Measurements from ENCODE around the gene TENM3. TPM values are rescaled to one million over a fixed set of nuclear protein-coding genes. Genes with fewer than 3 reads are reported as not detected.

Gene TENM3
- total and polyA plus RNA-seq, 10 of the 15 experiments (the other 5 are each of a cell fraction or from before 2014, with no cell fraction given), result 0.01 to 1.7 (median 0.08) TPM; not detected in 2

- no peaks in the 10 kb centered on the region for H4K20me1 ChIP-seq (ENCODE audit: control insufficient read depth, insufficient read depth)
- no peaks in the 10 kb centered on the region for H3K27me3 ChIP-seq (replicated peaks in 1 of 2; ENCODE audit: control insufficient read depth in 2 of 2, insufficient read depth in 2 of 2, low read length in 1 of 2)
- no peak overlapping the region for H3K27ac ChIP-seq (ENCODE audit: control insufficient read depth, insufficient read depth)
- H3K9ac ChIP-seq (ENCODE audit: control insufficient read depth, insufficient read depth, low read length), result no peak overlapping the region
- ChIA-PET POLR2A (no interaction called here), SMC1A (ENCODE audit: uncharacterized antibody, unreplicated experiment) (interaction anchor here (0.7 to 3.7 kb wide), 2 partner anchors 10 to 73 kb away, joined by 3 to 13 read pairs; no protein-coding TSS in a partner anchor), RAD21 (ENCODE audit: unreplicated experiment) (no interaction called here), CTCF (no interaction called here)
- no peak for FAIRE-seq
- H3K79me2 ChIP-seq (ENCODE audit: control insufficient read depth, insufficient read depth, low read length), result no peaks in the 10 kb centered on the region
- intact Hi-C loops (cut with micrococcal nuclease; ENCODE audit: unreplicated experiment) (no loop called here), in situ Hi-C loops (cut with MboI) (no loop called here)
- TF ChIP-seq BHLHE40 (IDR thresholded peaks at IDR 0.05; ENCODE audit: borderline replicate concordance in 1 of 2, low read depth in 2 of 2, low read length in 1 of 2) (no peak), HSF1 (IDR thresholded peaks at IDR 0.05; ENCODE audit: low read depth, low read length) (no peak), SMC3 (IDR thresholded peaks at IDR 0.05; ENCODE audit: borderline replicate concordance, low read length) (no peak), TARDBP (IDR thresholded peaks at IDR 0.05; ENCODE audit: borderline replicate concordance) (no peak), YBX1 (IDR thresholded peaks at IDR 0.05) (no peak), ZNF274 (IDR thresholded peaks at IDR 0.05; ENCODE audit: insufficient read depth, insufficient read length) (no peak), RAD51 (IDR thresholded peaks at IDR 0.05) (no peak), PKNOX1 (IDR thresholded peaks at IDR 0.05) (no peak), JUNB (IDR thresholded peaks at IDR 0.05) (no peak), HDGF (IDR thresholded peaks at IDR 0.05) (no peak), RAD21 (IDR thresholded peaks at IDR 0.05; ENCODE audit: insufficient read depth, low read depth, low read length) (no peak), BCLAF1 (IDR thresholded peaks at IDR 0.05) (no peak), TCF12 (IDR thresholded peaks at IDR 0.05; ENCODE audit: low read depth, low read length) (no peak), PAX8 (IDR thresholded peaks at IDR 0.05) (no peak), NFYA (IDR thresholded peaks at IDR 0.05; ENCODE audit: borderline replicate concordance, low read depth, low read length) (no peak), NR2C2 (IDR thresholded peaks at IDR 0.05; ENCODE audit: borderline replicate concordance, control insufficient read depth, insufficient read length, low read depth) (no peak), ELK1 (IDR thresholded peaks at IDR 0.05; ENCODE audit: low read depth, low read length) (no peak), STAT1 (conservative IDR thresholded peaks at IDR 0.05) (no peak)
- DNase-seq (ENCODE audit: low read depth, low spot score), result no peak
- H3K36me3 ChIP-seq (ENCODE audit: control insufficient read depth in 2 of 2, insufficient read depth in 2 of 2, low read length in 1 of 2), result no peaks in the 10 kb centered on the region
- H3K4me3 ChIP-seq, result no peak overlapping the region
- H2AFZ ChIP-seq (ENCODE audit: control insufficient read depth, low read depth, low read length), result no peak overlapping the region
- ATAC-seq, result no peak
- no peaks in the 10 kb centered on the region for H3K9me3 ChIP-seq (replicated peaks; ENCODE audit: control insufficient read depth, insufficient read depth, low read length)
- WGBS (ENCODE audit: insufficient coverage, insufficient replicate concordance, low lambda C conversion rate, missing lambda C conversion rate), result 32% methylated on average over 9 of the region's 9 CpGs
- no peak overlapping the region for H3K4me2 ChIP-seq (ENCODE audit: control insufficient read depth, insufficient read depth)
- no TSS peak for BruUV-seq (replicated peaks)
- H3K4me1 ChIP-seq (ENCODE audit: control insufficient read depth, insufficient read depth, low read length), result no peaks in the 10 kb centered on the region
These were observed 309.7 kb downstream of the TENM3 start for GRCh38 chr4:182552948-182553347.

All from GM12878 (cell line).